HEK293 (cell line): Measurements from ENCODE around the gene NAMPT.

ENCODE experiments used
- GLI4 ChIP-seq: fragments of 450-650 bp; formaldehyde crosslinking; IDR thresholded peaks from 2 replicates; pipeline ENCODE4 v1.5.1; 2016; ENCODE audit warnings: missing biosample characterization, missing genetic modification characterization
- MYNN ChIP-seq: fragments of 450-650 bp; formaldehyde crosslinking; IDR thresholded peaks from 2 replicates; pipeline ENCODE4 v1.5.1; 2016; ENCODE audit warnings: missing biosample characterization, missing genetic modification characterization, borderline replicate concordance
- SETDB1 ChIP-seq: IDR thresholded peaks from one replicate; pipeline ENCODE4 v1.6.1; 2017; ENCODE audit warnings: mild to moderate bottlenecking, low read length, moderate library complexity, mixed read lengths; ENCODE audit not compliant: insufficient read length
- SP2 ChIP-seq: fragments of 450-650 bp; formaldehyde crosslinking; IDR thresholded peaks from 2 replicates; pipeline ENCODE4 v1.5.1; 2016; ENCODE audit warnings: missing biosample characterization, missing genetic modification characterization
- YY1 ChIP-seq: fragments of 450-650 bp; formaldehyde crosslinking; IDR thresholded peaks from 2 replicates; pipeline ENCODE4 v1.5.1; 2018; ENCODE audit warnings: missing biosample characterization, missing genetic modification characterization
- ZBTB20 ChIP-seq: fragments of 450-650 bp; formaldehyde crosslinking; IDR thresholded peaks from 2 replicates; pipeline ENCODE4 v1.5.1; 2016; ENCODE audit warnings: missing biosample characterization, missing genetic modification characterization
- ZNF155 ChIP-seq: fragments of 450-650 bp; formaldehyde crosslinking; IDR thresholded peaks from 2 replicates; pipeline ENCODE4 v1.5.1; 2016; ENCODE audit warnings: missing biosample characterization, missing genetic modification characterization
- ZNF274 ChIP-seq, 2 experiments: fragments of 200-500 bp in 1 of 2; fragments of 450-650 bp in 1 of 2; sonication (Bioruptor generic) in 1 of 2; formaldehyde crosslinking in 1 of 2; IDR thresholded peaks; 2 replicates each; pipeline versions ENCODE4 v1.5.1 to v1.6.1; 2014 to 2016; ENCODE audit warnings: borderline replicate concordance in 1 of 2, inconsistent platforms in 1 of 2, low read length in 1 of 2, missing biosample characterization in 1 of 2, missing genetic modification characterization in 1 of 2
- ZNF302 ChIP-seq: fragments of 450-650 bp; formaldehyde crosslinking; IDR thresholded peaks from 2 replicates; pipeline ENCODE4 v1.5.1; 2016; ENCODE audit warnings: missing biosample characterization, missing genetic modification characterization, low read depth
- ZNF76 ChIP-seq: fragments of 450-650 bp; formaldehyde crosslinking; IDR thresholded peaks from 2 replicates; pipeline ENCODE4; 2016; ENCODE audit warnings: low read depth, missing biosample characterization, missing genetic modification characterization, borderline replicate concordance
- TF ChIP-seq, protein P1 (sequence below): fragments of 450-650 bp; formaldehyde crosslinking; IDR thresholded peaks from 2 replicates; pipeline ENCODE4 v1.5.1; 2016; ENCODE audit warnings: missing biosample characterization, missing genetic modification characterization
- TF ChIP-seq, protein P2 (sequence below): fragments of 450-650 bp; formaldehyde crosslinking; IDR thresholded peaks from 2 replicates; pipeline ENCODE4 v1.5.1; 2016; ENCODE audit warnings: missing biosample characterization, missing genetic modification characterization, low read depth

DNA sequence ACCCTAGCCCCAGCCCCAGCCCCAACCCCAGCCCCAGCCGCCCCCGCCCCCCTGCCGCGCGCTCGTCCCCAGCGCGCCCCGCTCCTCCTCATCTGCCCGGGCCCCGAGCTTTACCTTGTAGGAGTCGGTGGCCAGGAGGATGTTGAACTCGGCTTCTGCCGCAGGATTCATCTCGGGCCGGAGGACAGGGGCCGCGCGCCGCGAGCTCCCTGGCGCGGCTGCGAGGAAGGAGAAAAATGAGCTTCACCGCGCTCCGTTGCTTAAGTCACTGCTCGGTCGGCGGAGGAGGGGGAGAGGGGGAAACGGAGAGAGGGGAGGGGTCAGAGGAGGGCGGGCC lies at the start of gene NAMPT:
- TF ChIP-seq, protein P1, sequence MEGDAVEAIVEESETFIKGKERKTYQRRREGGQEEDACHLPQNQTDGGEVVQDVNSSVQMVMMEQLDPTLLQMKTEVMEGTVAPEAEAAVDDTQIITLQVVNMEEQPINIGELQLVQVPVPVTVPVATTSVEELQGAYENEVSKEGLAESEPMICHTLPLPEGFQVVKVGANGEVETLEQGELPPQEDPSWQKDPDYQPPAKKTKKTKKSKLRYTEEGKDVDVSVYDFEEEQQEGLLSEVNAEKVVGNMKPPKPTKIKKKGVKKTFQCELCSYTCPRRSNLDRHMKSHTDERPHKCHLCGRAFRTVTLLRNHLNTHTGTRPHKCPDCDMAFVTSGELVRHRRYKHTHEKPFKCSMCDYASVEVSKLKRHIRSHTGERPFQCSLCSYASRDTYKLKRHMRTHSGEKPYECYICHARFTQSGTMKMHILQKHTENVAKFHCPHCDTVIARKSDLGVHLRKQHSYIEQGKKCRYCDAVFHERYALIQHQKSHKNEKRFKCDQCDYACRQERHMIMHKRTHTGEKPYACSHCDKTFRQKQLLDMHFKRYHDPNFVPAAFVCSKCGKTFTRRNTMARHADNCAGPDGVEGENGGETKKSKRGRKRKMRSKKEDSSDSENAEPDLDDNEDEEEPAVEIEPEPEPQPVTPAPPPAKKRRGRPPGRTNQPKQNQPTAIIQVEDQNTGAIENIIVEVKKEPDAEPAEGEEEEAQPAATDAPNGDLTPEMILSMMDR: no peak
- TF ChIP-seq ZNF302 (tag by site-specific recombination) (no peak), ZBTB20 (tag by site-specific recombination) (no peak), MYNN (tag by site-specific recombination) (no peak), SP2 (tag by site-specific recombination) (no peak), ZNF274 (IDR thresholded peaks at IDR 0.05; ENCODE audit: low read length) (no peak), ZNF274 (tag by site-specific recombination; IDR thresholded peaks at IDR 0.05; ENCODE audit: borderline replicate concordance) (no peak), GLI4 (tag by site-specific recombination) (no peak), ZNF155 (tag by site-specific recombination) (no peak), YY1 (tag by site-specific recombination) (no peak), SETDB1 (no peak), ZNF76 (tag by site-specific recombination) (no peak)
- TF ChIP-seq, protein P2, sequence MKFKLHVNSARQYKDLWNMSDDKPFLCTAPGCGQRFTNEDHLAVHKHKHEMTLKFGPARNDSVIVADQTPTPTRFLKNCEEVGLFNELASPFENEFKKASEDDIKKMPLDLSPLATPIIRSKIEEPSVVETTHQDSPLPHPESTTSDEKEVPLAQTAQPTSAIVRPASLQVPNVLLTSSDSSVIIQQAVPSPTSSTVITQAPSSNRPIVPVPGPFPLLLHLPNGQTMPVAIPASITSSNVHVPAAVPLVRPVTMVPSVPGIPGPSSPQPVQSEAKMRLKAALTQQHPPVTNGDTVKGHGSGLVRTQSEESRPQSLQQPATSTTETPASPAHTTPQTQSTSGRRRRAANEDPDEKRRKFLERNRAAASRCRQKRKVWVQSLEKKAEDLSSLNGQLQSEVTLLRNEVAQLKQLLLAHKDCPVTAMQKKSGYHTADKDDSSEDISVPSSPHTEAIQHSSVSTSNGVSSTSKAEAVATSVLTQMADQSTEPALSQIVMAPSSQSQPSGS (tag by site-specific recombination): no peak
